ENCODE measurements around the gene RASA4B. TPM values are rescaled to one million over a fixed set of nuclear protein-coding genes. Genes with fewer than 3 reads are reported as not detected.

Gene RASA4B
- total RNA-seq, 1 donor from 2014 or later: 12.3 TPM

GRCh38 chr7:102463841-102464576 lies 53.6 kb downstream of the RASA4B start:
- H3K36me3 Mint-ChIP-seq (ENCODE audit: low read depth): peaks cover 2% of the 10 kb centered on the region
- peaks cover 19% of the 10 kb centered on the region for H3K4me1 Mint-ChIP-seq (ENCODE audit: low read depth)
- no peaks in the 10 kb centered on the region for H3K9me3 Mint-ChIP-seq (ENCODE audit: low read depth)
- H3K27ac Mint-ChIP-seq (ENCODE audit: unreplicated experiment): peak overlapping the region; percentile 74
- no peak for TF ChIP-seq CTCF (IDR thresholded peaks at IDR 0.05)
- peak; percentile 24 for DNase-seq (ENCODE audit: low spot score)
- no peaks in the 10 kb centered on the region for H3K27me3 Mint-ChIP-seq (ENCODE audit: low read depth)
- H3K4me3 Mint-ChIP-seq (ENCODE audit: unreplicated experiment): peak overlapping the region; percentile 97

DNA sequence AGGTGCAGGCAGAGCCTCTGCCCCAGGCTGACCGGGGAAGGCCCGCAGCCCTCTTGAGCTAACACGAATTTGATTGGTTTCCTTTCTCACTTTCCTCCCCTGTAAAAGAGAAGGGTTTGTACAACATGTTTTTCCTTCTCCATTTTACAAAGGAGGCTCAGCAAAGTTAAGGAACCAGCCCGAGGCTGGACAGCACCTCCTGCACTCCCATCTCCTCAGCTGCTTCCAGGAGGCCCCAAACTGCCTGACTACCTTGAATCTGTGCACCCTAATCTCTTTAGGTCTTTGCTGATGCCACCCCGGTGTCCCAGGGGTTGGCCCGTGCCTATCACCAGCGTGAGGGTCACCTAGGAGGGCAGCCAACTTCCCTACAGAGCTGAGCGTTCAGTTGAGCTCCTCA lies 57.1 kb downstream of the RASA4B start:
- H3K27ac Mint-ChIP-seq (ENCODE audit: unreplicated experiment): no peak overlapping the region
- DNase-seq (ENCODE audit: low spot score): no peak
- H3K4me3 Mint-ChIP-seq (ENCODE audit: unreplicated experiment): no peak overlapping the region
- H3K36me3 Mint-ChIP-seq (ENCODE audit: low read depth): peaks cover 9% of the 10 kb centered on the region
- no peak for TF ChIP-seq CTCF (IDR thresholded peaks at IDR 0.05)
- no peaks in the 10 kb centered on the region for H3K9me3 Mint-ChIP-seq (ENCODE audit: low read depth)
- no peaks in the 10 kb centered on the region for H3K27me3 Mint-ChIP-seq (ENCODE audit: low read depth)
- H3K4me1 Mint-ChIP-seq (ENCODE audit: low read depth): peaks cover 18% of the 10 kb centered on the region

- no peak for TF ChIP-seq CTCF (IDR thresholded peaks at IDR 0.05)
- no peaks in the 10 kb centered on the region for H3K9me3 Mint-ChIP-seq (ENCODE audit: low read depth)
- H3K36me3 Mint-ChIP-seq (ENCODE audit: low read depth): peaks cover 9% of the 10 kb centered on the region
- no peak for DNase-seq (ENCODE audit: low spot score)
- peaks cover 15% of the 10 kb centered on the region for H3K4me1 Mint-ChIP-seq (ENCODE audit: low read depth)
- no peak overlapping the region for H3K27ac Mint-ChIP-seq (ENCODE audit: unreplicated experiment)
- H3K27me3 Mint-ChIP-seq (ENCODE audit: low read depth): no peaks in the 10 kb centered on the region
- no peak overlapping the region for H3K4me3 Mint-ChIP-seq (ENCODE audit: unreplicated experiment)
Measured at GRCh38 chr7:102459221-102459844, 58.2 kb downstream of the RASA4B start.

GRCh38 chr7:102457352-102457924 lies 60.1 kb downstream of the RASA4B start:
- Mint-ChIP-seq H3K27me3 (ENCODE audit: low read depth) (no peaks in the 10 kb centered on the region), H3K27ac (ENCODE audit: unreplicated experiment) (no peak overlapping the region), H3K36me3 (ENCODE audit: low read depth) (peaks cover 9% of the 10 kb centered on the region), H3K9me3 (ENCODE audit: low read depth) (no peaks in the 10 kb centered on the region), H3K4me3 (ENCODE audit: unreplicated experiment) (no peak overlapping the region), H3K4me1 (ENCODE audit: low read depth) (peaks cover 7% of the 10 kb centered on the region)
- DNase-seq (ENCODE audit: low spot score): no peak
- no peak for TF ChIP-seq CTCF (IDR thresholded peaks at IDR 0.05)

DNA sequence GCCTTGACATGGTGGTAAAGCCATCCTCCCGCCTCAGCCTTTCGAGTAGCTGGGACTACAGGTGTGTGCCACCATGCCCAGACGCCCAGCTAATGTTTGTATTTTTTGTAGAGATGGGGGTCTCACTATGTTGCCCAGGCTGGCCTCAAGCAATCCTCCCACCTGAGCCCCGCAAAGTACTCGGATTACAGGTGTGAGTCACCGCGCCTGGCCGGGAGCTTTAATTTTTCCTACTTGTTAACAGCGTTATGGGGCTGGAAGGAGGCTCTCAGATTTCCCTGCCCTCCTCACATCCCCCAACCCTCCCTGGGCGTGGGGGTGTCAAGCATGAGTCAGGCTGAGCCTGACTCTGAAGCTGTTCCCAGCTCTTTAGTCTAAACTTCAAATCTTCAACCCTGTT lies 61.2 kb downstream of the RASA4B start:
- DNase-seq (ENCODE audit: low spot score): no peak
- H3K4me3 Mint-ChIP-seq (ENCODE audit: unreplicated experiment): no peak overlapping the region
- peaks cover 7% of the 10 kb centered on the region for H3K4me1 Mint-ChIP-seq (ENCODE audit: low read depth)
- H3K9me3 Mint-ChIP-seq (ENCODE audit: low read depth): no peaks in the 10 kb centered on the region
- no peak for TF ChIP-seq CTCF (IDR thresholded peaks at IDR 0.05)
- H3K27me3 Mint-ChIP-seq (ENCODE audit: low read depth): no peaks in the 10 kb centered on the region
- H3K27ac Mint-ChIP-seq (ENCODE audit: unreplicated experiment): no peak overlapping the region
- peaks cover 9% of the 10 kb centered on the region for H3K36me3 Mint-ChIP-seq (ENCODE audit: low read depth)

Data from chondrocyte (in vitro differentiated cells).